DMS79 treated with DMSO at 0.1 percent for 48 hours (cell line): ENCODE results near the gene CHRNE.
"Not testable (repeated sequence)": the region's sequence is repeated elsewhere in the genome, so short reads cannot be mapped to it uniquely, and the experiment has no call there.

Experiments
- DNase-seq: peaks from one replicate; lab custom pipeline; 2025; lab: John Stamatoyannopoulos, UW

The CHRNE gene

GRCh38 chr17:4906642-4907041 lies 3.7 kb upstream of the CHRNE start:
- DNase-seq, result not testable (repeated sequence)

GRCh38 chr17:4902540-4902939 lies 358 bp downstream of the CHRNE start:
- DNase-seq, result no peak

- DNase-seq, result no peak
These were observed 1.1 kb downstream of the CHRNE start for GRCh38 chr17:4901648-4902344.

GRCh38 chr17:4901108-4901647 lies 1.7 kb downstream of the CHRNE start:
- DNase-seq, result no peak

- no peak for DNase-seq
These were observed 2.4 kb downstream of the CHRNE start for GRCh38 chr17:4900231-4901107.

GRCh38 chr17:4899341-4900230 lies 3.3 kb downstream of the CHRNE start, which contains the start of gene C17orf107:
TSS of gene C17orf107 (plus strand) at chr17:4899536. CDS start at chr17:4899763, 227 bp downstream.
- no peak for DNase-seq

GRCh38 chr17:4898927-4899326 lies 4.0 kb downstream of the CHRNE start:
- DNase-seq, result no peak

- DNase-seq, result no peak
These were observed 4.5 kb downstream of the CHRNE start for GRCh38 chr17:4898351-4898750.

GRCh38 chr17:4897785-4898184 lies 5.1 kb downstream of the CHRNE start:
- DNase-seq, result no peak

- DNase-seq, result no peak
These were observed 5.7 kb downstream of the CHRNE start for GRCh38 chr17:4897198-4897687.

- no peak for DNase-seq
These were observed 6.3 kb downstream of the CHRNE start for GRCh38 chr17:4896332-4897197.

GRCh38 chr17:4895657-4896331 lies 7.1 kb downstream of the CHRNE start:
- DNase-seq, result no peak

GRCh38 chr17:4895121-4895520 lies 7.8 kb downstream of the CHRNE start:
- DNase-seq, result no peak

- no peak for DNase-seq
These were observed 9.0 kb downstream of the CHRNE start for GRCh38 chr17:4893721-4894560.

GRCh38 chr17:4893272-4893671 lies 9.6 kb downstream of the CHRNE start:
- DNase-seq, result no peak

- no peak for DNase-seq
These were observed 10.2 kb downstream of the CHRNE start for GRCh38 chr17:4892499-4893221.

GRCh38 chr17:4891411-4892410 lies 11.2 kb downstream of the CHRNE start:
- no peak for DNase-seq
